IMR-90 (cell line): ENCODE measurements around the gene ERVMER34-1.

Experiments
- BHLHE40 ChIP-seq: fragments of 150-350 bp; IDR thresholded peaks from 2 replicates; pipeline ENCODE4 v1.6.1; 2016; ENCODE audit warnings: mild to moderate bottlenecking, low read depth, low read length
- CEBPB ChIP-seq: IDR thresholded peaks from 2 replicates; pipeline ENCODE4 v1.6.1; 2012; ENCODE audit warnings: low read depth, low read length, improper control_type of control experiment
- CTCF ChIP-seq: conservative IDR thresholded peaks from 2 replicates; pipeline ENCODE4 v1.5.1; 2012; ENCODE audit warnings: mild to moderate bottlenecking, low read depth, low read length, improper control_type of control experiment
- ELK1 ChIP-seq: fragments of 150-350 bp; IDR thresholded peaks from 2 replicates; pipeline ENCODE4 v1.6.1; 2016; ENCODE audit warnings: low read depth, mild to moderate bottlenecking, low read length, moderate library complexity, borderline replicate concordance
- FOS ChIP-seq: fragments of 150-350 bp; IDR thresholded peaks from 2 replicates; pipeline ENCODE4 v1.6.1; 2016; ENCODE audit warnings: low read depth, low read length
- MAFK ChIP-seq: IDR thresholded peaks from 2 replicates; pipeline ENCODE4 v1.6.1; 2012; ENCODE audit warnings: low read depth, low read length, improper control_type of control experiment
- MAZ ChIP-seq: IDR thresholded peaks from 2 replicates; pipeline ENCODE4 v1.6.1; 2012; ENCODE audit warnings: low read depth, mild to moderate bottlenecking, low read length, improper control_type of control experiment, moderate library complexity, borderline replicate concordance
- MXI1 ChIP-seq: IDR thresholded peaks from 2 replicates; pipeline ENCODE4 v1.6.1; 2012; ENCODE audit warnings: low read depth, mild to moderate bottlenecking, low read length, moderate library complexity, borderline replicate concordance
- POLR2A ChIP-seq: IDR thresholded peaks from 2 replicates; pipeline ENCODE4 v1.6.1; 2012; ENCODE audit warnings: mild to moderate bottlenecking, low read depth, low read length
- RAD21 ChIP-seq: IDR thresholded peaks from 2 replicates; pipeline ENCODE4 v1.6.1; 2012; ENCODE audit warnings: low read length, improper control_type of control experiment
- RFX5 ChIP-seq: IDR thresholded peaks from 2 replicates; pipeline ENCODE4 v1.8.0; 2012; ENCODE audit warnings: low read depth, mild to moderate bottlenecking, low read length, moderate library complexity
- USF2 ChIP-seq: fragments of 150-350 bp; IDR thresholded peaks from 2 replicates; pipeline ENCODE4 v1.6.1; 2017; ENCODE audit warnings: mild to moderate bottlenecking, antibody characterized with exemption, low read length, low read depth

- TF ChIP-seq FOS (0 out of 2 replicates have a peak, but pooled peaks have one; percentile 13), CTCF (no peak), RAD21 (no peak), POLR2A (peak; percentile 89), MAFK (no peak), MAZ (peak; percentile 83; the same call in 1 of the 2 replicates), ELK1 (no peak), BHLHE40 (no peak; the same call in 1 of the 2 replicates), MXI1 (peak; percentile 69; the same call in 1 of the 2 replicates), CEBPB (no peak), USF2 (peak; percentile 81), RFX5 (no peak; the same call in 1 of the 2 replicates)
These were observed 38.7 kb downstream of the ERVMER34-1 start for GRCh38 chr4:52712251-52713130.
